H9 (cell line): ENCODE results near the gene CSRP1. TPM values are rescaled to one million over a fixed set of nuclear protein-coding genes. Genes with fewer than 3 reads are reported as not detected.

Source experiments
- DNase-seq: peaks from one replicate; pipeline ENCODE4 v3.0.0-alpha.2; 2017
- H2AFZ ChIP-seq: one replicate; pipeline ENCODE4 v1.6.1; 2013; ENCODE audit warnings: mild to moderate bottlenecking, low read length, control low read depth, moderate library complexity
- H2AK5ac ChIP-seq: 2 replicates; pipeline ENCODE4 v1.6.1; 2013; ENCODE audit warnings: low read length, control low read depth, mixed read lengths; ENCODE audit not compliant: insufficient read length
- H2BK120ac ChIP-seq: one replicate; pipeline ENCODE4 v1.6.1; 2013; ENCODE audit warnings: low read depth, mild to moderate bottlenecking, low read length, control low read depth, inconsistent platforms; ENCODE audit not compliant: poor library complexity, severe bottlenecking
- H2BK12ac ChIP-seq: 2 replicates; pipeline ENCODE4 v1.6.1; 2013; ENCODE audit warnings: low read length, control low read depth, mixed read lengths, low read depth; ENCODE audit not compliant: insufficient read length
- H2BK15ac ChIP-seq: 2 replicates; pipeline ENCODE4 v1.6.1; 2013; ENCODE audit warnings: low read depth, low read length, control low read depth
- H2BK20ac ChIP-seq: one replicate; pipeline ENCODE4 v1.6.1; 2013; ENCODE audit warnings: low read depth, mild to moderate bottlenecking, low read length, control low read depth, inconsistent platforms; ENCODE audit not compliant: poor library complexity, severe bottlenecking
- H2BK5ac ChIP-seq: 2 replicates; pipeline ENCODE4 v1.6.1; 2013; ENCODE audit warnings: low read length, control low read depth, mixed read lengths; ENCODE audit not compliant: insufficient read length
- H3K14ac ChIP-seq: 2 replicates; pipeline ENCODE4 v1.6.1; 2013; ENCODE audit warnings: low read length, control low read depth; ENCODE audit not compliant: insufficient read depth
- H3K18ac ChIP-seq: 2 replicates; pipeline ENCODE4 v1.6.1; 2013; ENCODE audit warnings: low read depth, mild to moderate bottlenecking, mixed read lengths, low read length, control low read depth; ENCODE audit not compliant: insufficient read length
- H3K23ac ChIP-seq: 2 replicates; pipeline ENCODE4 v1.6.1; 2013; ENCODE audit warnings: low read length, control low read depth, mixed read lengths, low read depth; ENCODE audit not compliant: insufficient read length
- H3K23me2 ChIP-seq: 2 replicates; pipeline ENCODE4 v1.6.1; 2013; ENCODE audit warnings: low read depth, mild to moderate bottlenecking, mixed read lengths, low read length, control low read depth; ENCODE audit not compliant: insufficient read length, poor library complexity, severe bottlenecking
- H3K27ac ChIP-seq: 2 replicates; pipeline ENCODE4 v1.5.1; 2013; ENCODE audit warnings: low read length, control low read depth, mixed read lengths, low read depth; ENCODE audit not compliant: insufficient read length
- H3K27me3 ChIP-seq: 2 replicates; pipeline ENCODE4 v1.6.1; 2013; ENCODE audit warnings: low read length, control low read depth, inconsistent platforms; ENCODE audit not compliant: insufficient read depth
- H3K4ac ChIP-seq: 2 replicates; pipeline ENCODE4 v1.6.1; 2013; ENCODE audit warnings: low read depth, mild to moderate bottlenecking, control low read depth, inconsistent platforms, low read length, moderate library complexity
- H3K4me1 ChIP-seq: 2 replicates; pipeline ENCODE4 v1.6.1; 2013; ENCODE audit warnings: low read length, control low read depth, inconsistent platforms; ENCODE audit not compliant: insufficient read depth
- H3K4me2 ChIP-seq: 2 replicates; pipeline ENCODE4 v1.6.1; 2013; ENCODE audit warnings: low read length, control low read depth, mixed read lengths; ENCODE audit not compliant: insufficient read length, insufficient read depth
- H3K56ac ChIP-seq: 2 replicates; pipeline ENCODE4 v1.6.1; 2013; ENCODE audit warnings: low read depth, mild to moderate bottlenecking, mixed read lengths, low read length, control low read depth; ENCODE audit not compliant: insufficient read length
- H3K79me1 ChIP-seq: 2 replicates; pipeline ENCODE4 v1.6.1; 2013; ENCODE audit warnings: low read depth, mild to moderate bottlenecking, moderate library complexity, low read length, control low read depth, inconsistent platforms; ENCODE audit not compliant: insufficient read depth, poor library complexity, severe bottlenecking
- H3K79me2 ChIP-seq: 2 replicates; pipeline ENCODE4 v1.6.1; 2013; ENCODE audit warnings: low read length, control low read depth, inconsistent platforms; ENCODE audit not compliant: insufficient read depth
- H3K9ac ChIP-seq: 2 replicates; pipeline ENCODE4 v1.6.1; 2013; ENCODE audit warnings: low read length, control low read depth, mixed read lengths; ENCODE audit not compliant: insufficient read length; ENCODE audit errors: extremely low read depth
- H3K9me3 ChIP-seq: one replicate; pipeline ENCODE4 v1.6.1; 2013; ENCODE audit warnings: low read depth, low read length, inconsistent platforms; ENCODE audit not compliant: control insufficient read depth
- H3T11ph ChIP-seq: one replicate; pipeline ENCODE4 v1.6.1; 2013; ENCODE audit warnings: mild to moderate bottlenecking, low read length, control low read depth, inconsistent platforms
- H4K20me1 ChIP-seq: one replicate; pipeline ENCODE4 v1.6.1; 2013; ENCODE audit not compliant: control insufficient read depth, insufficient read length, insufficient read depth
- H4K5ac ChIP-seq: 2 replicates; pipeline ENCODE4 v1.6.1; 2013; ENCODE audit warnings: low read depth, mild to moderate bottlenecking, mixed read lengths, low read length, control low read depth; ENCODE audit not compliant: insufficient read length
- H4K8ac ChIP-seq: replicated peaks from 2 replicates; pipeline ENCODE4 v1.6.1; 2013; ENCODE audit warnings: low read length, control low read depth, mixed read lengths, low read depth; ENCODE audit not compliant: insufficient read length
- H4K91ac ChIP-seq: 2 replicates; pipeline ENCODE4 v1.6.1; 2013; ENCODE audit warnings: low read depth, mild to moderate bottlenecking, moderate library complexity, mixed read lengths, low read length, control low read depth; ENCODE audit not compliant: insufficient read length
- H3K27ac Mint-ChIP-seq, 3 experiments: 2 replicates in 2 of 3; 3 replicates in 1 of 3; pipeline ENCODE4 v1.8.0; 2020 to 2021; ENCODE audit warnings: mixed read lengths in 3 of 3, mild to moderate bottlenecking in 1 of 3, moderate library complexity in 1 of 3
- H3K27me3 Mint-ChIP-seq: 2 replicates; pipeline ENCODE4 v1.8.0; 2021; ENCODE audit warnings: low read depth, mild to moderate bottlenecking, moderate library complexity, mixed read lengths
- H3K36me3 Mint-ChIP-seq, 3 experiments: 2 replicates in 2 of 3; 3 replicates in 1 of 3; pipeline ENCODE4 v1.8.0; 2020 to 2021; ENCODE audit warnings: low read depth in 3 of 3, mixed read lengths in 3 of 3; ENCODE audit not compliant: insufficient read depth in 1 of 3
- H3K4me1 Mint-ChIP-seq, 2 experiments: 2 replicates each; pipeline ENCODE4 v1.8.0; 2020; ENCODE audit warnings: mixed read lengths in 2 of 2
- H3K4me3 Mint-ChIP-seq, 2 experiments: 2 replicates in 1 of 2; 3 replicates in 1 of 2; pipeline ENCODE4 v1.8.0; 2020 to 2021; ENCODE audit warnings: mild to moderate bottlenecking in 2 of 2, mixed read lengths in 2 of 2, moderate library complexity in 1 of 2
- H3K9me3 Mint-ChIP-seq, 2 experiments: 2 replicates in 1 of 2; 3 replicates in 1 of 2; pipeline ENCODE4 v1.8.0; 2020; ENCODE audit warnings: mild to moderate bottlenecking in 2 of 2, mixed read lengths in 2 of 2, moderate library complexity in 1 of 2
- WGBS: extraction: QIAGEN DNeasy Blood & Tissue Kit; methylation state at CpG from one replicate; pipeline ENCODE4 v1.1.7; 2013; ENCODE audit warnings: missing lambda C conversion rate, low lambda C conversion rate, mixed read lengths; ENCODE audit not compliant: insufficient read length; ENCODE audit errors: extremely low coverage; 5-methylcytosine and 5-hydroxymethylcytosine counted together
- total RNA-seq: library from RNA; stranded (reverse); gene quantifications from 2 replicates; pipeline ENCODE4 v1.2.1, GENCODE V29; 2021
- TF ChIP-seq, protein P1 (sequence below): fragments of 200-600 bp; sonication (generic); conservative IDR thresholded peaks from 3 replicates; pipeline ENCODE4 v1.8.0; 2021; ENCODE audit warnings: antibody characterized with exemption, mild to moderate bottlenecking

Gene CSRP1
- total RNA-seq, 1 experiment from 2014 or later = 0.44 TPM

DNA sequence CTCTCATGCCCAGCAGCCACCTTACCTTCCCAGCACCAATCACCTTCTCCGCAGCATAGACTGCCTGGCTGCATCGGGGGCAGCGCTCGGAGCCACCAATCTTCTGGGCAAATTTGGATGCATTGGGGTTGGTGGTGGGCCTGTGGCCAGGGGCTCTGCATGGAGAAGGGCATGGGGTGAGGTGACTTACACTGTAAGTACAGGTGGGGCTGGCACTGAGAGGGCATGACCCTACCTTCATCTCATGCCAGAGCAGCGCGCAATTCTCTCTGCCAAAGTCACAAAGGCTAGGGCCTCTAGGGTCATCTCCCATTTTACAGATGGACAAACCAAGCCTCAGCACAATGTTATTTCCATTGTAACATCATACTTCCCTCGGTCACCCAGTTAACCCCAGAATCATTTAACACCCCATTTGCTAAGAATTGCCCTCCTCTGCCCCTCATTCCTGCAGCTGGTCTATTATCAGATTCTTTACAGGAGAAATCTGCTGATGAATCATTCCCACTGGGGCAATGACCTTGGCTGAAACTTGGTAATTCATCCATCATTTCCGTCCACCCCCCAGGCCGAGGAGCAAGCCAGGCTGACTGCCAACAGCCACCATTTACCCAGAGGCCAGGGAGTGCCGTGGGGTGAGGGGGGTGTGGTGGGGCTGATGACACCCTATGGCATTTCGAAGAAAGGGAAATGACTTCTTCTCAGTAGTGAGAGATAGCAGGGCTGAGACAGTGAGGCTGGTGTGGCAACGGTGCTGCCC, 17.9 kb downstream of the CSRP1 start:
- no peak overlapping the region for H3K18ac ChIP-seq
- no peak overlapping the region for H3K27ac ChIP-seq
- peaks cover 9 to 11% of the 10 kb centered on the region in 2 experiments for H3K4me1 Mint-ChIP-seq
- no peak overlapping the region for H3K14ac ChIP-seq
- no peaks in the 10 kb centered on the region for H3K79me1 ChIP-seq
- H2BK120ac ChIP-seq = no peak overlapping the region
- H3K36me3 Mint-ChIP-seq = peaks cover 0 to 4% (median 0%) of the 10 kb centered on the region in 3 experiments; a peak in 2 of 7 replicates
- no CpG with 5 or more reads among the region's 12 CpGs for WGBS
- H3K23ac ChIP-seq = no peak overlapping the region
- no peak overlapping the region for H3K4me3 Mint-ChIP-seq
- no peaks in the 10 kb centered on the region for H3K79me2 ChIP-seq
- no peaks in the 10 kb centered on the region for H4K20me1 ChIP-seq
- no peak for DNase-seq
- no peak overlapping the region for H2BK15ac ChIP-seq
- H4K91ac ChIP-seq = no peak overlapping the region
- no peaks in the 10 kb centered on the region for H3K9me3 ChIP-seq
- H3T11ph ChIP-seq = no peak overlapping the region
- no peak overlapping the region for H4K8ac ChIP-seq
- H3K9ac ChIP-seq = no peak overlapping the region
- no peak overlapping the region for H2BK12ac ChIP-seq
- H2AFZ ChIP-seq = no peak overlapping the region
- no peaks in the 10 kb centered on the region for H3K27me3 ChIP-seq
- no peaks in the 10 kb centered on the region for H3K4me1 ChIP-seq
- no peak overlapping the region for H3K4me2 ChIP-seq
- no peak overlapping the region for H3K56ac ChIP-seq
- H4K5ac ChIP-seq = no peak overlapping the region
- H3K27me3 Mint-ChIP-seq = no peaks in the 10 kb centered on the region; the same call in 1 of the 2 replicates
- H2AK5ac ChIP-seq = no peak overlapping the region
- TF ChIP-seq, protein P1, sequence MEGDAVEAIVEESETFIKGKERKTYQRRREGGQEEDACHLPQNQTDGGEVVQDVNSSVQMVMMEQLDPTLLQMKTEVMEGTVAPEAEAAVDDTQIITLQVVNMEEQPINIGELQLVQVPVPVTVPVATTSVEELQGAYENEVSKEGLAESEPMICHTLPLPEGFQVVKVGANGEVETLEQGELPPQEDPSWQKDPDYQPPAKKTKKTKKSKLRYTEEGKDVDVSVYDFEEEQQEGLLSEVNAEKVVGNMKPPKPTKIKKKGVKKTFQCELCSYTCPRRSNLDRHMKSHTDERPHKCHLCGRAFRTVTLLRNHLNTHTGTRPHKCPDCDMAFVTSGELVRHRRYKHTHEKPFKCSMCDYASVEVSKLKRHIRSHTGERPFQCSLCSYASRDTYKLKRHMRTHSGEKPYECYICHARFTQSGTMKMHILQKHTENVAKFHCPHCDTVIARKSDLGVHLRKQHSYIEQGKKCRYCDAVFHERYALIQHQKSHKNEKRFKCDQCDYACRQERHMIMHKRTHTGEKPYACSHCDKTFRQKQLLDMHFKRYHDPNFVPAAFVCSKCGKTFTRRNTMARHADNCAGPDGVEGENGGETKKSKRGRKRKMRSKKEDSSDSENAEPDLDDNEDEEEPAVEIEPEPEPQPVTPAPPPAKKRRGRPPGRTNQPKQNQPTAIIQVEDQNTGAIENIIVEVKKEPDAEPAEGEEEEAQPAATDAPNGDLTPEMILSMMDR = no peak
- H2BK20ac ChIP-seq = no peak overlapping the region
- H3K9me3 Mint-ChIP-seq = peaks cover 3 to 5% of the 10 kb centered on the region in 2 experiments; a peak in 3 of 5 replicates
- no peaks in the 10 kb centered on the region for H3K23me2 ChIP-seq
- no peak overlapping the region for H3K4ac ChIP-seq
- H2BK5ac ChIP-seq = no peak overlapping the region
- peak overlapping the region in 1 of 3 experiments; percentile 66; a peak in 2 of 7 replicates for H3K27ac Mint-ChIP-seq
